SJSA1 (cell line): Measurements from ENCODE around the gene HDDC3. TPM values are rescaled to one million over a fixed set of nuclear protein-coding genes. Genes with fewer than 3 reads are reported as not detected.

Source experiments
- DNase-seq, 2 experiments: peaks; one replicate each; pipeline ENCODE4 v3.0.0-alpha.2; 2015 to 2020; ENCODE audit warnings: low spot score in 2 of 2, low read depth in 1 of 2
- H3K27ac ChIP-seq: fragments of 250-450 bp; sonication (Bioruptor Pico); 2 replicates; pipeline ENCODE4 v1.5.1; 2020; ENCODE audit warnings: mild to moderate bottlenecking, moderate library complexity
- H3K27me3 ChIP-seq: fragments of 250-450 bp; sonication (Bioruptor Pico); replicated peaks from 2 replicates; pipeline ENCODE4 v1.5.1; 2020; ENCODE audit warnings: mild to moderate bottlenecking, moderate library complexity
- H3K36me3 ChIP-seq: fragments of 250-450 bp; sonication (Bioruptor Pico); 2 replicates; pipeline ENCODE4 v1.5.1; 2020; ENCODE audit warnings: mild to moderate bottlenecking
- H3K4me1 ChIP-seq: fragments of 250-450 bp; sonication (Bioruptor Pico); replicated peaks from 2 replicates; pipeline ENCODE4 v1.6.1; 2021; ENCODE audit warnings: mild to moderate bottlenecking
- H3K4me3 ChIP-seq: fragments of 250-450 bp; sonication (Bioruptor Pico); 2 replicates; pipeline ENCODE4 v1.5.1; 2020; ENCODE audit warnings: mild to moderate bottlenecking
- H3K9me3 ChIP-seq: fragments of 250-450 bp; sonication (Bioruptor Pico); replicated peaks from 2 replicates; pipeline ENCODE4 v1.5.1; 2020; ENCODE audit warnings: mild to moderate bottlenecking
- total RNA-seq: library from RNA; depleted of rRNA; stranded (reverse); fragments of >200 nt; shearing (Covaris generic); gene quantifications from 2 replicates; pipeline ENCODE4 v1.2.3, GENCODE V29; 2014

Gene HDDC3
- total RNA-seq, 1 experiment from 2014 or later, result 10.0 TPM

- H3K27me3 ChIP-seq, result no peaks in the 10 kb centered on the region
- H3K4me1 ChIP-seq, result peaks cover 11% of the 10 kb centered on the region
Observed at GRCh38 chr15:90959028-90959595, 26.8 kb upstream of the HDDC3 start.

GRCh38 chr15:90957791-90958190 is 25.4 kb upstream of the HDDC3 start:
- Histone ChIP-seq H3K4me1 (peaks cover 11% of the 10 kb centered on the region), H3K9me3 (no peaks in the 10 kb centered on the region), H3K27me3 (no peaks in the 10 kb centered on the region), H3K36me3 (peaks cover 64% of the 10 kb centered on the region), H3K4me3 (no peak overlapping the region), H3K27ac (no peak overlapping the region)
- no peak for DNase-seq

More at GRCh38 chr15:90959028-90959595, 26.8 kb upstream of the HDDC3 start:
- Histone ChIP-seq H3K4me3 (no peak overlapping the region), H3K36me3 (peaks cover 63% of the 10 kb centered on the region), H3K27ac (no peak overlapping the region), H3K9me3 (no peaks in the 10 kb centered on the region)
- no peak for DNase-seq

DNA sequence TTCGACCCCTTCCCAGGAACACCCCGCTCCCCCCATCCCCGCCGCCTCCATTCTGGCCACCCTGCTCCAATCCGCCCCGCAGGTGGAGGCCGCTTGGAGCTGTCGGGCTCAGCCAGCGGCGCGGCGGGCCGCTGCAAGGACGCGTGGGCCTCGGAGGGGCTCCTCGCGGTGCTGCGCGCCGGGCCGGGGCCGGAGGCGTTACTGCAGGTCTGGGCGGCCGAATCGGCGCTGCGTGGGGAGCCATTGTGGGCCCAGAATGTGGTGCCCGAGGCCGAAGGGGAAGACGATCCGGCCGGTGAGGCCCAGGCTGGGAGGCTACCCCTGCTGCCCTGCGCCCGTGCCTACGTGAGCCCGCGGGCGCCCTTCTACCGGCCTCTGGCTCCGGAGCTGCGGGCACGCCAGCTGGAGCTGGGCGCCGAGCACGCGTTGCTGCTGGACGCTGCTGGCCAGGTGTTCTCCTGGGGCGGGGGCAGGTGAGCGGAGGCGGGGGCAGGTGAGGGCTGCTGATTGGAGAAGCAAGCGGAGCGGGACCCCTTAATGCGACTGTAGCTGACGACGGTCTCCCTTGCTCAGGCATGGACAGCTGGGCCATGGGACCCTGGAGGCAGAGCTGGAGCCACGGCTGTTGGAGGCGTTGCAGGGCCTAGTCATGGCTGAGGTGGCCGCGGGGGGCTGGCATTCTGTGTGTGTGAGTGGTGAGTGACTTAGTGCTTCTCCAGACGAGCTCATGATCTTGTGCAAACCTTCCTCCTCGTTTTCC is 24.9 kb upstream of the HDDC3 start:
- no peak overlapping the region for H3K27ac ChIP-seq
- H3K9me3 ChIP-seq, result no peaks in the 10 kb centered on the region
- peaks cover 62% of the 10 kb centered on the region for H3K36me3 ChIP-seq
- DNase-seq, result no peak
- no peaks in the 10 kb centered on the region for H3K27me3 ChIP-seq
- peaks cover 11% of the 10 kb centered on the region for H3K4me1 ChIP-seq
- peak overlapping the region; percentile 56 for H3K4me3 ChIP-seq

- Histone ChIP-seq H3K9me3 (no peaks in the 10 kb centered on the region), H3K4me3 (peak overlapping the region; percentile 56), H3K36me3 (peaks cover 61% of the 10 kb centered on the region), H3K27ac (peak overlapping the region; percentile 98), H3K27me3 (no peaks in the 10 kb centered on the region), H3K4me1 (peaks cover 11% of the 10 kb centered on the region)
- DNase-seq, result peak; percentile 72 to 77
Observed at GRCh38 chr15:90956274-90957030, 24.1 kb upstream of the HDDC3 start.

GRCh38 chr15:90955624-90956273 is 23.4 kb upstream of the HDDC3 start:
- H3K4me1 ChIP-seq, result peaks cover 11% of the 10 kb centered on the region
- H3K27ac ChIP-seq, result peak overlapping the region; percentile 98
- peaks cover 59% of the 10 kb centered on the region for H3K36me3 ChIP-seq
- H3K27me3 ChIP-seq, result no peaks in the 10 kb centered on the region
- H3K9me3 ChIP-seq, result no peaks in the 10 kb centered on the region
- no peak for DNase-seq
- H3K4me3 ChIP-seq, result peak overlapping the region; percentile 56

DNA sequence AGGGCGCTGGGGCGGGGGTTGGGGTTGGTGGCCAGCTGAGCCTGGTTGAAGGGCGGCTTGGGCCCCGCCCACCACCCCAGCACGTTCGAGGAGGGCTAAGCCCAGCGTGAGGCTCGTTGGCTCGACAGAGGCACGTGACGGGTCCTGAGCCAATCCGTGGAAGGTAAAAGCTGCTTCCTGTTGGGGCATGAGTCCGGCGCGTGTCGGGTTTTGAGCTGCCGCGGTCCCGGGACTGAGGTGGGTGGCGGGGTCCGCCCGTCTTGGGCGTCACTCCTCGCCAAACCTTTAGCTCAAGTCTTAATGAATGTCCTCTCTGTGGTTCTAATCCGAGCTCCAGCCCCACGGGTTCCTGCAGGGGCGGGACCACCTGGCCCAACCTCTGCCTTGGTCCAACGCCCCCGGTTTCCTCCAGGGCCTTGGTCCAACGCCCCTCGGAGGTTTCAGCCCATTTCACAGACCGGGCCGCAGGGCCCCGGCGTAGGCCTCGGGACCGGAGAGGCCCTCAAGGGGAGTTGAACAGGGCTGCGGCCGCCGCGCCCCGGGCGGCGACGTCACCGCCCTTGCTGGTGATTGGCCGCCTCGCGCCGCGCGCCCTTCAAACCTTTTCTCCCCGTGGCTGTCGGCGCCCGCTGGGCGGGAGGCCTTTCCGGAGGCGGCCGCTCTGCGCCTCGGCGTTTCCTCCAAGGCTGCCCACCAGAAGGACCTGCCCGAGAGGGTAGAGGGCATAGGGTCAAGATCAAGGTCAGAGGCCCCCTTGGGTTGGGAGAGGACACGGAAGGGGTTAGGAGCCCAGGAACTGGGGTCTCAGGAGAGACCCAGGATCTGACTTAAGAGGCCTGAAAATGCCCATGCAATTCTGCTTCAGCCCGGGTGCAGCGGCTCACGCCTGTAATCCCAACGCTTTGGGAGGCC is 22.6 kb upstream of the HDDC3 start, which contains the start of gene RCCD1:
TSS of gene RCCD1 (plus strand) at position 173 of the 912 bp plus-strand sequence. CDS start 1,851 bp downstream, outside the sequence.
- H3K36me3 ChIP-seq, result peaks cover 59% of the 10 kb centered on the region
- peak within 1 kb of the TSS; percentile 56 for H3K4me3 ChIP-seq
- peak; percentile 91 to 97 for DNase-seq
- peaks cover 11% of the 10 kb centered on the region for H3K4me1 ChIP-seq
- peak within 1 kb of the TSS; percentile 98 for H3K27ac ChIP-seq
- H3K27me3 ChIP-seq, result no peaks in the 10 kb centered on the region
- H3K9me3 ChIP-seq, result no peaks in the 10 kb centered on the region

DNA sequence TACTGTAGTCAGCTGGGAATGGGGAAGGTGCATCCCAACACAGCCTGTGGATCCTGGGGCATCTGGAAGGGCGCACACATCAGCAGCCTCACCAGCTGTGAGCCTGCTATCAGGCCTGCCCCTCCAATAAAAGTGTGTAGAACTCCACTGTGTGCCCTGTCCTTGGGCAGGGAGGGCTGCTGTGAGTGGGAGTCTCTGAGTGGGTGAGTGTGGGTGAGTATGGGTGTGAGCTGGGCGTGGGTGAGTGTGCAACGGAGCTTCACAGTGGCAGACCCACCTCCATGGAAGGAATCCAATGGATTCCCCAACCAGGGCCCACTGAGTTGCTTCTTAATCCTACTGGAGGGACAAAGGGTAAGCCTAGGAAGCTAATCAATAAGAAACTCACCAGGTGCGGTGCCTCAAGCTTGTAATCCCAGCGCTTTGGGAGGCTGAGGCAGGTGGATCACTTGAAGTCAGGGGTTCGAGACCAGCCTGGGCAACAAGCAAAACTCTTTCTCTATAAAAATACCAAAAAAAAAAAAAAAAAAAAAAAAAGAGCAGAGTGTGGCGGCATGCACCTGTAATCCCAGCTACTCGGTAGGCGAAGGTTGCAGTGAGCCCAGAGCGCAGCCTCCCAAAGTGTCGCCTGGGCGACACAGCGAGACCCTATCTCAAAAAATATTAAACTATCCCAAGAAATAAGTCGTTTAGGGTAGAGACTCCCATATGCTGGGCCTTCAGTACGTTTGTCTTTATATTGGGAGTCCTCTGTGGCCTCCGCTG is 21.8 kb upstream of the HDDC3 start:
- no peak overlapping the region for H3K27ac ChIP-seq

GRCh38 chr15:90952901-90953677 is 20.7 kb upstream of the HDDC3 start:
- Histone ChIP-seq H3K27me3 (no peaks in the 10 kb centered on the region), H3K4me1 (peaks cover 11% of the 10 kb centered on the region), H3K36me3 (peaks cover 71% of the 10 kb centered on the region), H3K27ac (no peak overlapping the region), H3K9me3 (no peaks in the 10 kb centered on the region), H3K4me3 (no peak overlapping the region)
- DNase-seq, result no peak

More for the DNA sequence above, 21.8 kb upstream of the HDDC3 start:
- H3K4me1 ChIP-seq, result peaks cover 11% of the 10 kb centered on the region
- H3K36me3 ChIP-seq, result peaks cover 65% of the 10 kb centered on the region
- no peaks in the 10 kb centered on the region for H3K9me3 ChIP-seq
- DNase-seq, result no peak
- H3K4me3 ChIP-seq, result peak overlapping the region; percentile 56
- no peaks in the 10 kb centered on the region for H3K27me3 ChIP-seq

GRCh38 chr15:90950676-90951075 is 18.3 kb upstream of the HDDC3 start:
- DNase-seq, result no peak
- Histone ChIP-seq H3K4me3 (no peak overlapping the region), H3K9me3 (no peaks in the 10 kb centered on the region), H3K36me3 (peaks cover 74% of the 10 kb centered on the region), H3K27me3 (no peaks in the 10 kb centered on the region), H3K4me1 (no peaks in the 10 kb centered on the region; the same call in 1 of the 2 replicates), H3K27ac (no peak overlapping the region)

DNA sequence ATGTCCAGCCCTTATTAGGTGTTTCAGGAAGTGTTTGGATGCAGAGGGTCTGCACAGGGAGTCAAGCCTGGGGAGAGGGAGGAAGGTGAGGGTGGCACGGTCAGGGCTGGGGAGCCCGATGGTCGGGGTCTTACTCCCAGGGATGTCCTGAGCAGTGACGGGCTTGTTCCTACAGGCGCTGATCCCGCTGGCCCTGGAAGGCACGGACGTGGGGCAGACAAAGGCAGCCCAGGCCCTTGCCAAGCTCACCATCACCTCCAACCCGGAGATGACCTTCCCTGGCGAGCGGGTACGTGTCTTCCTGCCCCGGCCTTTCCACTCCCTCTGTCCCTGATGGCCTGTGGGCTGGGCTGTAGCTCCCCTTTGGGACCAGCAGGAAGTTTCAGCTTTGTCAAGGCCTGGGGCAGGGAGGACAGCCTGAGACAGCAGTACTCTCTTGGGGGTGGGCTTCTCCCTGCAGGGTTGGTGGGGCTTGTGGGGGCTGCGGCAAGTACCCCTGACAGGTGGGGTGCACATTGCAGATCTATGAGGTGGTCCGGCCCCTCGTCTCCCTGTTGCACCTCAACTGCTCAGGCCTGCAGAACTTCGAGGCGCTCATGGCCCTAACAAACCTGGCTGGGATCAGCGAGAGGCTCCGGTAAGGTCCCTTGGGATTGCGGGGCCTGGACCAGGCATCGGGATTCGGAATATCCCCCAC is 17.8 kb upstream of the HDDC3 start:
- Histone ChIP-seq H3K36me3 (peaks cover 78% of the 10 kb centered on the region), H3K27me3 (no peaks in the 10 kb centered on the region), H3K27ac (no peak overlapping the region), H3K9me3 (no peaks in the 10 kb centered on the region), H3K4me1 (no peaks in the 10 kb centered on the region), H3K4me3 (no peak overlapping the region)
- no peak for DNase-seq

DNA sequence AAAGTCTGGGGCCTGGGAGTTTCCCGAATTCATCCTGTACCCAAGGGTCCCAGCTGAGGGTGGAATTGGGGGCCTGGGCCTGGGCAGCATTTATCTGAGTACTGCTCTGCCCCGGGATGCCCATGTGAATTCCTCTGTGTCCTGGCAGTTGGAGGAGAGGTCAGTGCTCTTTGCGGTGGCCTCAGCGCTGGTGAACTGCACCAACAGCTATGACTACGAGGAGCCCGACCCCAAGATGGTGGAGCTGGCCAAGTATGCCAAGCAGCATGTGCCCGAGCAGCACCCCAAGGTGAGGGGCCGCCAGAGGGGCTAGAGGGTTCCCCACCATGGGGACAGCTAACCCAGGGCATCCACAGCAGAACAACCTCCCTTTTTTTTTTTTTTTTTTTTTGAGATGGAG is 16.2 kb upstream of the HDDC3 start:
- H3K27ac ChIP-seq, result no peak overlapping the region
- H3K9me3 ChIP-seq, result no peaks in the 10 kb centered on the region
- no peak overlapping the region for H3K4me3 ChIP-seq
- H3K4me1 ChIP-seq, result no peaks in the 10 kb centered on the region
- no peak for DNase-seq
- no peaks in the 10 kb centered on the region for H3K27me3 ChIP-seq
- H3K36me3 ChIP-seq, result peaks cover 82% of the 10 kb centered on the region
